GM12891 (cell line): ENCODE data around the gene LMLN.

Source experiments
- PAX5 ChIP-seq: IDR thresholded peaks from 2 replicates; pipeline ENCODE4 v1.6.1; 2011; ENCODE audit warnings: low read length, moderate library complexity, mild to moderate bottlenecking; ENCODE audit not compliant: insufficient read depth, severe bottlenecking
- POLR2A ChIP-seq: IDR thresholded peaks from 2 replicates; pipeline ENCODE4 v1.6.1; 2011; ENCODE audit warnings: low read depth, low read length, control low read depth
- POLR2AphosphoS5 ChIP-seq: IDR thresholded peaks from 2 replicates; pipeline ENCODE4 v1.6.1; 2011; ENCODE audit warnings: low read depth, low read length, control low read depth
- POU2F2 ChIP-seq: IDR thresholded peaks from 2 replicates; pipeline ENCODE4 v1.6.1; 2011; ENCODE audit warnings: low read depth, mild to moderate bottlenecking, control low read depth, low read length, moderate library complexity
- TAF1 ChIP-seq: IDR thresholded peaks from 2 replicates; pipeline ENCODE4 v1.6.1; 2011; ENCODE audit warnings: low read depth, low read length, control low read depth

GRCh38 chr3:197960694-197961581 lies 921 bp downstream of the LMLN start:
- TF ChIP-seq POLR2A (no peak), POLR2AphosphoS5 (no peak), TAF1 (no peak), PAX5 (no peak), POU2F2 (no peak)
